Measurements from ENCODE around the gene CRY2. TPM values are rescaled to one million over a fixed set of nuclear protein-coding genes. Genes with fewer than 3 reads are reported as not detected.

The CRY2 gene
- total RNA-seq, result 7.8 and 10.1 TPM in 2 replicates

GRCh38 chr11:45846974-45847910, at the start of gene CRY2:
Gene CRY2 (plus strand): TSS chr11:45847475. CDS start chr11:45847491, 16 bp downstream.

GRCh38 chr11:45804761-45805304, 42.4 kb upstream of the CRY2 start, which contains the start of gene SLC35C1:
Gene SLC35C1 (plus strand): TSS chr11:45805149. CDS start chr11:45805802, 653 bp downstream.

GRCh38 chr11:45885274-45885920, 38.1 kb downstream of the CRY2 start, which contains the start of gene MAPK8IP1:
Gene MAPK8IP1 (plus strand): TSS chr11:45885651. CDS start chr11:45885821, 170 bp downstream.

GRCh38 chr11:45906965-45907611, 59.8 kb downstream of the CRY2 start, which contains the start of gene FREY1:
Gene FREY1 (minus strand): TSS chr11:45907271. CDS start chr11:45907245, 26 bp downstream.

GRCh38 chr11:45917623-45918330, 70.5 kb downstream of the CRY2 start, which contains the start of gene PEX16:
Gene PEX16 (minus strand): TSS chr11:45917877. CDS start chr11:45917811, 66 bp downstream.

GRCh38 chr11:45922425-45923082, 75.3 kb downstream of the CRY2 start, which contains the start of gene LARGE2:
Gene LARGE2 (plus strand): TSS chr11:45922656. CDS start chr11:45922883, 227 bp downstream.

Other genes with a start within 250 kb of the CRY2 start
- gene CHST1, start 181.9 kb upstream of the CRY2 start, total RNA-seq, result 48.1 and 58.4 TPM in 2 replicates
- gene SLC35C1, start 42.3 kb upstream of the CRY2 start, total RNA-seq, result 7.6 and 11.0 TPM in 2 replicates
- 3.5 and 6.1 TPM in 2 replicates for gene MAPK8IP1, start 38.2 kb downstream of the CRY2 start, total RNA-seq
- 0.43 and 0.93 TPM in 2 replicates for gene FREY1, start 59.8 kb downstream of the CRY2 start, total RNA-seq
- 21.0 and 21.3 TPM in 2 replicates for gene PEX16, start 70.4 kb downstream of the CRY2 start, total RNA-seq
- not detected in 2 replicates for gene LARGE2, start 75.2 kb downstream of the CRY2 start, total RNA-seq

Measured in thoracic aorta endothelial cell (primary cell).